K562 (cell line): ENCODE data around the gene LAPTM4A. TPM values are rescaled to one million over a fixed set of nuclear protein-coding genes. Genes with fewer than 3 reads are reported as not detected.
A peak's percentile ranks its signal among the peaks of the same experiment; 100 is the strongest.

Experiments
- BACH1 ChIP-seq: fragments of 200-800 bp; sonication (Bioruptor generic); IDR thresholded peaks from 2 replicates; pipeline ENCODE4 v1.6.1; 2016; ENCODE audit warnings: missing genetic modification characterization, missing compliant biosample characterization
- CHD1 ChIP-seq: fragments of 200-600 bp; sonication (generic); IDR thresholded peaks from one replicate; pipeline ENCODE4 v1.6.1; 2012; ENCODE audit warnings: mild to moderate bottlenecking, moderate library complexity, low read length, inconsistent platforms
- HMGN3 ChIP-seq: IDR thresholded peaks from 2 replicates; pipeline ENCODE4 v1.6.1; 2011; ENCODE audit warnings: borderline replicate concordance, low read depth, mild to moderate bottlenecking, mixed read lengths, low read length; ENCODE audit not compliant: insufficient read length; ENCODE audit errors: extremely low read depth
- KAT2B ChIP-seq: IDR thresholded peaks from one replicate; pipeline ENCODE4 v1.6.1; 2012; ENCODE audit warnings: low read depth, mild to moderate bottlenecking, control low read depth, inconsistent platforms, low read length, moderate library complexity
- MXI1 ChIP-seq: IDR thresholded peaks from 2 replicates; pipeline ENCODE4 v1.6.1; 2011; ENCODE audit warnings: low read depth, mild to moderate bottlenecking, improper control_type of control experiment, low read length
- NRF1 ChIP-seq, 2 experiments: fragments of 450-650 bp; IDR thresholded peaks in 1 of 2; conservative IDR thresholded peaks in 1 of 2; 2 replicates each; pipeline ENCODE4 v1.6.1; 2014; ENCODE audit warnings: mild to moderate bottlenecking in 2 of 2
- PCBP1 ChIP-seq: fragments of 200-400 bp; formaldehyde crosslinking; IDR thresholded peaks from 2 replicates; pipeline ENCODE4 v1.6.1; 2018; ENCODE audit warnings: mild to moderate bottlenecking, low read depth, low read length; ENCODE audit not compliant: poor library complexity, severe bottlenecking
- POLR3G ChIP-seq: IDR thresholded peaks from 2 replicates; pipeline ENCODE4 v1.6.1; 2011; ENCODE audit not compliant: insufficient read length, insufficient replicate concordance; ENCODE audit errors: extremely low read depth
- PPARD ChIP-seq: fragments of 250-450 bp; sonication (Bioruptor Pico); IDR thresholded peaks from 2 replicates; pipeline ENCODE4 v1.8.0; 2022; ENCODE audit warnings: inconsistent platforms, mild to moderate bottlenecking, moderate library complexity
- TEAD2 ChIP-seq: fragments of 450-650 bp; IDR thresholded peaks from 2 replicates; pipeline ENCODE4 v1.6.1; 2016; ENCODE audit warnings: missing genetic modification characterization, control low read depth, missing compliant biosample characterization
- ZNF507 ChIP-seq: conservative IDR thresholded peaks from 2 replicates; pipeline ENCODE4 v1.6.1; 2017; ENCODE audit warnings: missing genetic modification characterization, missing compliant biosample characterization
- polyA plus RNA-seq, 8 experiments: library from polyadenylated mRNA; depleted of rRNA in 4 of 8; stranded (reverse) in 5 of 8; unstranded in 3 of 8; fragments of >200 nt; fragmentation: Nextera tagmentation in 2 of 8; fragmentation: Illumina TruSeq in 1 of 8; extraction: Ambion mirVana in 2 of 8; extraction: Trizol in 1 of 8; gene quantifications; 2 replicates each; pipeline versions ENCODE4 v1.2.1 to v1.2.3, GENCODE V29; 2011 to 2014; ENCODE audit warnings: inconsistent platforms in 1 of 8, missing spikeins in 1 of 8
- total RNA-seq, 7 experiments: library from RNA; depleted of rRNA in 6 of 7; stranded (reverse); fragments of >200 nt in 6 of 7; fragmentation: Illumina TruSeq in 2 of 7; extraction: Trizol in 2 of 7; gene quantifications; 2 replicates each; pipeline versions ENCODE4 v1.2.1 to v1.2.3, GENCODE V29; 2011 to 2021; ENCODE audit warnings: low replicate concordance in 1 of 7
- TF ChIP-seq, protein P1 (sequence below): fragments of 450-650 bp; formaldehyde crosslinking; IDR thresholded peaks from 2 replicates; pipeline ENCODE4 v1.4.0; 2020; ENCODE audit warnings: mild to moderate bottlenecking, moderate library complexity
- TF ChIP-seq, protein P2 (sequence below), 2 experiments: fragments of 450-650 bp; formaldehyde crosslinking in 1 of 2; IDR thresholded peaks; 2 replicates each; pipeline versions ENCODE4 v1.4.0 to v1.6.1; 2014 to 2020; ENCODE audit warnings: mild to moderate bottlenecking in 2 of 2, borderline replicate concordance in 1 of 2, low read depth in 1 of 2
- TF ChIP-seq, protein P3 (sequence below): sonication (generic); formaldehyde crosslinking; IDR thresholded peaks from 2 replicates; pipeline ENCODE4 v1.8.0; 2022; ENCODE audit warnings: mild to moderate bottlenecking, missing genetic modification reagents, borderline replicate concordance

The LAPTM4A gene
- total and polyA plus RNA-seq, 9 of the 15 experiments (the other 6 are each of a cell fraction or from before 2014, with no cell fraction given) = 13.4 to 157 (median 50.1) TPM

DNA sequence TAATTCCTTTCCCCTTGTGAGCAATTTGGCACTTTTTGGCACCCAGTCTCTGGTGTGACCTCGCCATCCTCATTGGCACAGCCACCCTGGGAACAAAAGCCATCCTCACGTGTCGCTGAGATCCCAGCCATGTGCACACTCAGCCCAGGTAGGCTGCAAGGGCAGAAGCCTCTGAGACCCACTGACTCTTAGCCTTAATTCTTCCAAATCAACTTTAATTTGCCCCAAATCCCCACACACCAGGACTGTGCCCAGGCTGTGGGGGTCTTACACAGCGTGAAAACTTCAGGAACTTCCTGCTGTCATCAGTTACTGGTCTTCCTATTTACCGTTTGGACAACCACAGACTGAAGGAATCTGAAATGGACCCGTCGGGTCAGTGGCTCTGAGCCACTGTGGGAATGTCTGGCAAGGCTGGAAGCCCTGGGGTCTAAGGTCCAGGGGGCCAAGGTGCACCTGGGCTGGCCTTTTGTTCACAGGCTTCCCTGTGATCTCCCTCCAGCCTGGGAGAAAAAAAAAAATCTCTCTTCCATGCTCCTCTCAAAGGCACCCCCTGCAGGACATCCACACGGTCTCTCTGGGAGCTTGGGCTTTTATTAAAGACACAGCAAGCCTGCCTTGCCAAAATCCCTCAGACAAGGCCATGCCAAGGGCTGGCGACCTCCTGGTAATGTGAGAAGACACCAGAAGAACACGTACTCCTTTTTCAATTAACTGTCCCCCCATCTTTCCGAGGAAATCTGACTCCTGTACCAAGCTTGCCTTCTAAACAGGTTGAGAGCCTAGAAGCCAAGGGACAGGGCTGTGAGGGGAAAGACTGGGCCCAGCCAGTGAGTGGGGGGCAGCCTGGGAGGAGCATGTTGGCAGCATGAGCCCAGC is 42.1 kb upstream of the LAPTM4A start (continued):
- TF ChIP-seq MXI1 = no peak
- no peak for TF ChIP-seq ZNF507 (tag)
- no peak for TF ChIP-seq POLR3G
- TF ChIP-seq, protein P1, sequence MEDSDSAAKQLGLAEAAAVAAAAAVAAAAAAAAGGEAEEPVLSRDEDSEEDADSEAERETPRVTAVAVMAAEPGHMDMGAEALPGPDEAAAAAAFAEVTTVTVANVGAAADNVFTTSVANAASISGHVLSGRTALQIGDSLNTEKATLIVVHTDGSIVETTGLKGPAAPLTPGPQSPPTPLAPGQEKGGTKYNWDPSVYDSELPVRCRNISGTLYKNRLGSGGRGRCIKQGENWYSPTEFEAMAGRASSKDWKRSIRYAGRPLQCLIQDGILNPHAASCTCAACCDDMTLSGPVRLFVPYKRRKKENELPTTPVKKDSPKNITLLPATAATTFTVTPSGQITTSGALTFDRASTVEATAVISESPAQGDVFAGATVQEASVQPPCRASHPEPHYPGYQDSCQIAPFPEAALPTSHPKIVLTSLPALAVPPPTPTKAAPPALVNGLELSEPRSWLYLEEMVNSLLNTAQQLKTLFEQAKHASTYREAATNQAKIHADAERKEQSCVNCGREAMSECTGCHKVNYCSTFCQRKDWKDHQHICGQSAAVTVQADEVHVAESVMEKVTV (CRISPR knock-in tag) = peak; percentile 53
- no peak for TF ChIP-seq CHD1
- no peak for TF ChIP-seq PPARD (CRISPR knock-in tag)
- no peak for TF ChIP-seq PCBP1
- no peak for TF ChIP-seq KAT2B
- no peak for TF ChIP-seq BACH1 (tag)
- TF ChIP-seq, protein P2, sequence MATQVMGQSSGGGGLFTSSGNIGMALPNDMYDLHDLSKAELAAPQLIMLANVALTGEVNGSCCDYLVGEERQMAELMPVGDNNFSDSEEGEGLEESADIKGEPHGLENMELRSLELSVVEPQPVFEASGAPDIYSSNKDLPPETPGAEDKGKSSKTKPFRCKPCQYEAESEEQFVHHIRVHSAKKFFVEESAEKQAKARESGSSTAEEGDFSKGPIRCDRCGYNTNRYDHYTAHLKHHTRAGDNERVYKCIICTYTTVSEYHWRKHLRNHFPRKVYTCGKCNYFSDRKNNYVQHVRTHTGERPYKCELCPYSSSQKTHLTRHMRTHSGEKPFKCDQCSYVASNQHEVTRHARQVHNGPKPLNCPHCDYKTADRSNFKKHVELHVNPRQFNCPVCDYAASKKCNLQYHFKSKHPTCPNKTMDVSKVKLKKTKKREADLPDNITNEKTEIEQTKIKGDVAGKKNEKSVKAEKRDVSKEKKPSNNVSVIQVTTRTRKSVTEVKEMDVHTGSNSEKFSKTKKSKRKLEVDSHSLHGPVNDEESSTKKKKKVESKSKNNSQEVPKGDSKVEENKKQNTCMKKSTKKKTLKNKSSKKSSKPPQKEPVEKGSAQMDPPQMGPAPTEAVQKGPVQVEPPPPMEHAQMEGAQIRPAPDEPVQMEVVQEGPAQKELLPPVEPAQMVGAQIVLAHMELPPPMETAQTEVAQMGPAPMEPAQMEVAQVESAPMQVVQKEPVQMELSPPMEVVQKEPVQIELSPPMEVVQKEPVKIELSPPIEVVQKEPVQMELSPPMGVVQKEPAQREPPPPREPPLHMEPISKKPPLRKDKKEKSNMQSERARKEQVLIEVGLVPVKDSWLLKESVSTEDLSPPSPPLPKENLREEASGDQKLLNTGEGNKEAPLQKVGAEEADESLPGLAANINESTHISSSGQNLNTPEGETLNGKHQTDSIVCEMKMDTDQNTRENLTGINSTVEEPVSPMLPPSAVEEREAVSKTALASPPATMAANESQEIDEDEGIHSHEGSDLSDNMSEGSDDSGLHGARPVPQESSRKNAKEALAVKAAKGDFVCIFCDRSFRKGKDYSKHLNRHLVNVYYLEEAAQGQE (IDR thresholded peaks at IDR 0.05; ENCODE audit: borderline replicate concordance) = peak; percentile 77
- TF ChIP-seq, protein P2 (CRISPR knock-in tag; IDR thresholded peaks at IDR 0.05; ENCODE audit: low read depth) = no peak
- TF ChIP-seq, protein P3, sequence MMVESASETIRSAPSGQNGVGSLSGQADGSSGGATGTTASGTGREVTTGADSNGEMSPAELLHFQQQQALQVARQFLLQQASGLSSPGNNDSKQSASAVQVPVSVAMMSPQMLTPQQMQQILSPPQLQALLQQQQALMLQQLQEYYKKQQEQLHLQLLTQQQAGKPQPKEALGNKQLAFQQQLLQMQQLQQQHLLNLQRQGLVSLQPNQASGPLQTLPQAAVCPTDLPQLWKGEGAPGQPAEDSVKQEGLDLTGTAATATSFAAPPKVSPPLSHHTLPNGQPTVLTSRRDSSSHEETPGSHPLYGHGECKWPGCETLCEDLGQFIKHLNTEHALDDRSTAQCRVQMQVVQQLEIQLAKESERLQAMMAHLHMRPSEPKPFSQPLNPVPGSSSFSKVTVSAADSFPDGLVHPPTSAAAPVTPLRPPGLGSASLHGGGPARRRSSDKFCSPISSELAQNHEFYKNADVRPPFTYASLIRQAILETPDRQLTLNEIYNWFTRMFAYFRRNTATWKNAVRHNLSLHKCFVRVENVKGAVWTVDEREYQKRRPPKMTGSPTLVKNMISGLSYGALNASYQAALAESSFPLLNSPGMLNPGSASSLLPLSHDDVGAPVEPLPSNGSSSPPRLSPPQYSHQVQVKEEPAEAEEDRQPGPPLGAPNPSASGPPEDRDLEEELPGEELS (CRISPR knock-in tag) = no peak
- no peak for TF ChIP-seq HMGN3
- no peak for TF ChIP-seq NRF1 (conservative IDR thresholded peaks at IDR 0.05 in 1 of 2, IDR thresholded peaks at IDR 0.05 in 1 of 2)
- no peak for TF ChIP-seq TEAD2
